HEK293 (cell line): ENCODE data around the gene BATF2.
A peak's percentile ranks its signal among the peaks of the same experiment; 100 is the strongest.

Source experiments
- CTCF ChIA-PET: fragments of 350-600 bp; formaldehyde crosslinking; extraction: SDS; loops from one replicate; lab custom pipeline; 2021; ENCODE audit warnings: antibody characterized with exemption; lab: Yijun Ruan, JAX
- POLR2A ChIA-PET: fragments of 300-600 bp; formaldehyde crosslinking; extraction: SDS; loops from one replicate; lab custom pipeline; 2020; ENCODE audit warnings: antibody characterized with exemption, inconsistent platforms; lab: Yijun Ruan, JAX
- H3K27ac ChIP-seq: fragments of 200-500 bp; sonication (Bioruptor generic); 2 replicates; pipeline ENCODE4 v1.5.1; 2014; ENCODE audit warnings: low read depth, low read length, control low read depth, inconsistent platforms; ENCODE audit errors: extremely low read depth
- H3K36me3 ChIP-seq, 2 experiments: fragments of 200-500 bp in 1 of 2; sonication (Bioruptor generic) in 1 of 2; 1 replicate in 1 of 2; 2 replicates in 1 of 2; pipeline ENCODE4 v1.5.1; 2014 to 2017; ENCODE audit warnings: inconsistent platforms in 2 of 2, low read length in 2 of 2; ENCODE audit not compliant: control insufficient read depth in 2 of 2, insufficient read depth in 1 of 2
- H3K4me1 ChIP-seq: fragments of 200-500 bp; sonication (Bioruptor generic); 2 replicates; pipeline ENCODE4 v1.5.1; 2014; ENCODE audit warnings: mild to moderate bottlenecking, low read length, inconsistent platforms; ENCODE audit not compliant: control insufficient read depth, insufficient read depth
- H3K4me3 ChIP-seq: 2 replicates; pipeline ENCODE4 v1.5.1; 2011; ENCODE audit warnings: low read depth, mild to moderate bottlenecking, control low read depth, low read length, moderate library complexity
- H3K9me3 ChIP-seq: fragments of 200-500 bp; sonication (Bioruptor generic); 2 replicates; pipeline ENCODE4 v1.5.1; 2014; ENCODE audit warnings: low read depth, low read length, inconsistent platforms; ENCODE audit not compliant: control insufficient read depth, insufficient read depth
- ATF2 ChIP-seq: fragments of 450-650 bp; formaldehyde crosslinking; IDR thresholded peaks from 2 replicates; pipeline ENCODE4 v1.5.1; 2016; ENCODE audit warnings: missing biosample characterization, missing genetic modification characterization, low read depth
- BCL11A ChIP-seq: fragments of 450-650 bp; formaldehyde crosslinking; IDR thresholded peaks from 2 replicates; pipeline ENCODE4 v1.5.1; 2016; ENCODE audit warnings: low read depth, missing biosample characterization, missing genetic modification characterization
- PRDM10 ChIP-seq: fragments of 450-650 bp; formaldehyde crosslinking; IDR thresholded peaks from 2 replicates; pipeline ENCODE4 v1.5.1; 2016; ENCODE audit warnings: missing biosample characterization, missing genetic modification characterization
- SETDB1 ChIP-seq: IDR thresholded peaks from one replicate; pipeline ENCODE4 v1.6.1; 2017; ENCODE audit warnings: mild to moderate bottlenecking, low read length, moderate library complexity, mixed read lengths; ENCODE audit not compliant: insufficient read length
- ZBTB11 ChIP-seq: fragments of 450-650 bp; formaldehyde crosslinking; conservative IDR thresholded peaks from 2 replicates; pipeline ENCODE4 v1.5.1; 2016; ENCODE audit warnings: low read depth, missing biosample characterization, missing genetic modification characterization
- ZBTB8A ChIP-seq: fragments of 450-650 bp; formaldehyde crosslinking; IDR thresholded peaks from 2 replicates; pipeline ENCODE4 v1.5.1; 2016; ENCODE audit warnings: missing biosample characterization, missing genetic modification characterization
- ZNF184 ChIP-seq: fragments of 450-650 bp; IDR thresholded peaks from 2 replicates; pipeline ENCODE4 v1.5.1; 2018; ENCODE audit warnings: missing biosample characterization, mild to moderate bottlenecking, missing genetic modification characterization
- ZNF23 ChIP-seq: fragments of 450-650 bp; formaldehyde crosslinking; IDR thresholded peaks from 2 replicates; pipeline ENCODE4 v1.5.1; 2016; ENCODE audit warnings: missing biosample characterization, missing genetic modification characterization, borderline replicate concordance
- ZNF292 ChIP-seq: fragments of 450-650 bp; formaldehyde crosslinking; IDR thresholded peaks from 2 replicates; pipeline ENCODE4 v1.5.1; 2016; ENCODE audit warnings: low read depth, missing biosample characterization, missing genetic modification characterization, borderline replicate concordance
- ZNF777 ChIP-seq: fragments of 450-650 bp; formaldehyde crosslinking; IDR thresholded peaks from 2 replicates; pipeline ENCODE4 v1.5.1; 2017; ENCODE audit warnings: missing biosample characterization, missing genetic modification characterization, borderline replicate concordance
- ZNF792 ChIP-seq: fragments of 450-650 bp; formaldehyde crosslinking; IDR thresholded peaks from 2 replicates; pipeline ENCODE4 v1.5.1; 2016; ENCODE audit warnings: missing biosample characterization, missing genetic modification characterization

BATF2 gene

GRCh38 chr11:64974124-64974523 lies 22.6 kb downstream of the BATF2 start:
- TF ChIP-seq PRDM10 = 0 out of 2 replicates have a peak, but pooled peaks have one; percentile 11
- TF ChIP-seq ZNF292 = no peak
- Histone ChIP-seq H3K4me1 (no peaks in the 10 kb centered on the region), H3K9me3 (no peaks in the 10 kb centered on the region), H3K36me3 (no peaks in the 10 kb centered on the region), H3K27ac (no peak overlapping the region), H3K4me3 (no peak overlapping the region)
- POLR2A ChIA-PET = interaction anchor here (0.7 kb wide), 2 partner anchors 107 to 354 kb away, joined by 4 to 5 read pairs; no protein-coding TSS in a partner anchor
- CTCF ChIA-PET = interaction anchor here (0.6 kb wide), 1 partner anchor 102 kb away, joined by 5 read pairs; no protein-coding TSS in a partner anchor

GRCh38 chr11:64971421-64972233 lies 25.1 kb downstream of the BATF2 start, which contains the start of gene MAJIN:
Gene MAJIN, minus strand, starts transcription at chr11:64972108. Its CDS starts 12,703 bp downstream, at chr11:64959405.
- ChIA-PET POLR2A (no interaction called here), CTCF (no interaction called here)
- H3K4me1 ChIP-seq = no peaks in the 10 kb centered on the region
- H3K27ac ChIP-seq = no peak within 1 kb of the TSS
- no peaks in the 10 kb centered on the region for H3K9me3 ChIP-seq
- no peaks in the 10 kb centered on the region for H3K36me3 ChIP-seq
- H3K4me3 ChIP-seq = no peak within 1 kb of the TSS
- no peak for TF ChIP-seq ZBTB11 (tag by site-specific recombination)
- peak; percentile 26 for TF ChIP-seq SETDB1
- no peak for TF ChIP-seq ZBTB8A (tag by site-specific recombination)

- TF ChIP-seq ZNF184 (tag by site-specific recombination) = no peak
- no peak for TF ChIP-seq BCL11A (tag by site-specific recombination)
- no peak for TF ChIP-seq ATF2 (tag by site-specific recombination)
- no peak for TF ChIP-seq ZNF777 (tag by site-specific recombination)
- TF ChIP-seq ZNF792 = no peak
- no peak for TF ChIP-seq ZNF23 (tag by site-specific recombination)
- TF ChIP-seq, all 188 proteins: peak for 0
- no peak overlapping the region for H3K4me3 ChIP-seq
- no peaks in the 10 kb centered on the region for H3K4me1 ChIP-seq
- no peaks in the 10 kb centered on the region for H3K36me3 ChIP-seq
- no peak overlapping the region for H3K27ac ChIP-seq
- ChIA-PET POLR2A (no interaction called here), CTCF (no interaction called here)
- no peaks in the 10 kb centered on the region for H3K9me3 ChIP-seq
Measured at GRCh38 chr11:64970731-64971151, 26.0 kb downstream of the BATF2 start.
